Fibroblast of skin of left quadriceps (primary cell): Measurements from ENCODE around the gene EXT2.

Experiments used
- DNase-seq, 2 experiments: peaks; one replicate each; pipeline ENCODE4 v3.0.0-alpha.2; 2013; ENCODE audit warnings: low read depth in 2 of 2

Gene EXT2

DNA sequence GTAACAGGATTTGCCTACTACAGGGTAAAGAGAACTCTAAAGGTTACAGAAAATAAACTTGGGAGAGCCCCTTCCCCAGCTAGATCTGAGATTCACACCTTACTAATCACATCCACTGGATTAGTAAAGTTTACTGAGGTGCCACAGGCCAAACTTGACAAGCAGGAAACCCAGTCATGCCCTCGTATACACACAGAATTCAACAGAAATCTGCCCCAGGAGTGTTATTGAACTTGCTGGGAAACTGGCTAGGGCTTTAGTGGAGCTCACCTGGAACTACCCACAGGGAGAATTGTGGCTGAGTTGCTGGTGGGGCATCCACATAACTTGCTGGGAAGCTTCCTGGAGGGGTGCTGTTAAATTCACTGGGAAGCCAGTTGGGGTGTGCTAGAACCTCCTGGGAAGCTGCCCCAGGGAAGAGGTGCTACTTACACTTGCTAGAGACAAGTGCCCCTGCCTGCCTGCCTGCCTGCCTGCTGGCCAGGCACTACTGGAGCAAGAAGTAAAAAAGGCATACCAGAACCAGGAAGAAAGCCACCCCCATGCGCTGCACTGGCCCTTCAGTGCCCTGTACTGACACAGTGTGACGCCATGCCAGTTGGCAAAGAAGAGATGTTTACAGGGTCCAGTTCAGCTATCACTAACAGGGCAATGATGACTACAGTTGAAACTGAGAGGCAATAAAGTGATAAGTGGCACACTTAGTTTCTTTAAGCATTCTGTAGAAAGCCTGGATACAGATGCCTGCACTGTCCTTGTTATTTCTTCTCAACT is 108.0 kb downstream of the EXT2 start:
- no peak for DNase-seq

DNA sequence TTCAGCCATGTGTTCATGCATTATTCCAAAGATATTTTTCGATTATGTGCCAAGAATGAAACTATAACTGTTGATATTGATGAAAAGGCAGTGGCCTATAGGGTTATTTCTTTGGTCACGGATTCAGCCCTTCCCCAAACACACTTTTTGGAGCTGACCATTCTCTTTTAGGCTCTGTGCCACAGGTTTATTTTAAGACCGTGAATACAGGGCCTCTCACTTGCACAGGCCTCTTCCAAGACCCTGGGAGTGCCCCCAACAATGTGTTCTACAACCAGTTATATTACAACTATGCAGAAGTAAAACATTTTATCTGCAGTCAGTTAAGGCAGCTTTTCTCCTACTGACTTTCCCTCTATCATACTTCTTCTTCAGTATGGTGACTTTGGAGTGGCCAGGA is 109.9 kb downstream of the EXT2 start:
- DNase-seq, result no peak

DNA sequence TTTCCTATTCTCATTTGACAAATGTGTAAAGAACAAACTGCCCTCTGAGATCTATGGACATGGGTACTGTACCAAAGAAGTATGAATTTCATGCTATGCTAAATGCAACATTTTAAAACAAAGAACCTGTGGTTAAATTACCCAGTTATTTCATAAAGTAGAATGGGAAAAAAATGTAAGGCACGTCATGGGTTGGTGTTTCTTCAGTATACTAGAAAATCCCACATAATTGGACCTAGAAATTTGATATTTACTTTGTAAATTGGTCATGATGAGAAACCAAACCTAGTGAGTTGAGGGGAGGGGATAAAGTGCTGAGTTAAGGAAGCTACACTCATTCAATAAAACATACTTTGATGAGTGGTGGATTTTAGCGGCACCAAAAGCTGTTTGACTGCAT is 110.4 kb downstream of the EXT2 start:
- DNase-seq, result no peak

DNA sequence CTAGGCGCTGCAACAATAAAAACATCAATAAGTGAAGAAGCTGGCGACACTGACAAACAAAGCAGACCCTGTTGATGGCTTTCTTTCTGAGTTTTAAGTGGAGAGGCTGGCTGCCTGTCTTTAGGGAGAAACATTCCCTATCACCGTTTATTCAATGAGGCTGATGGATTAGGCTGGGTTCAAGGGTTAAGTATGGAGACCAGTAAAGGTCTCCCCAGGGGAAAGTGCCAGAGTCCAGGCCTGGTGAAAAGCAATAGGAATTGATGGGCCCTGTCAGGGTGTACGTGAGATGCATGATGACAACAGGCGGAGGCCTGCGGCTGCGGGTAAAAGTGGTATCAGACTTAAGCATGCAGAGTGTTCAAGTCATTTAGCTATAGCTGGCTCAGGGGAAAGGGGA is 111.8 kb downstream of the EXT2 start:
- DNase-seq, result no peak

DNA sequence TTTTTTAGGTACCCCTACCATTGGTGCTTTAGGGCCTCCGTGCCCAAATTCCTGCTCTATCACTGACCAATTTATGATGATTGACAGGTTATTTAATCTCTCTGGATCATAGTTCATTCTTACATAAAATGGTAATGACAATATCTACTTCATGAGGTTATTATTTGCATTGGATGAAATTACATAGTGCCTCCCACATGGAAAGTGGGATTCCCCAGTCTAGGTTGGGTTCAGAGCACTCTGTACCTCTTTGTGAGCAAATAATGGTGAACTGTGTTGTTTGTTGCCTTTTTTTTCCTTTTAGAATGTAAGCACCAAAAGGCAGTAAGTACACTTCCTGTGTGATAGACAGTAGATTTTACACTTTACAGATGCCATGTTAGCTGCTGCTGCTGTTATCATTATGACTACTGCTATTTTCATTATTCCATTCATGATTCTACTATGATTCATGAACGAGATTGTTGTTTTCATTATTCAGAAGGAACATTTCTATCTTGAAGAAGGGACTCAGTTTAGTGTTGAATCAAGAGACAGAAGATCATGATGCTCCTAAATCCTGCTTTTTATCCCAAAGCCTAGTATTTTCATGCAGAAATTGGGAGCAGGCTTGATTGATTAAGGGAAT is 113.6 kb downstream of the EXT2 start:
- DNase-seq, result no peak

DNA sequence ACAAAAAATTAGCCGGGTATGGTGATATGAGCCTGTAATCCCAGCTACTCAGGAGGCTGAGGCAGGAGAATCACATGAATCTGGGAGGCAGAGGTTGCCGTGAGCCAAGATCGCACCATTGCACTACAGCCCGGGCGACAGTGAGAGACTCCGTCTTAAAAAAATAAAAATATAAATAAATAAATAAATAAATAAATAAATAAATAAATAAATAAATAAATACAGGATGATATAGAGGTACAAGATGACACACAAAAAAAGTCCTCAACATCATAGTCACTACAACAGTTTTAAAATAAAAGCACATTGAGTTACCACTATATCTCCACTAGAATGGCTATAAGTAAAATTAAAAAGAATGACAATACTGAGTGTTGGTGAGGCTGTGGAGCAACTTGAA is 116.7 kb downstream of the EXT2 start:
- no peak for DNase-seq

DNA sequence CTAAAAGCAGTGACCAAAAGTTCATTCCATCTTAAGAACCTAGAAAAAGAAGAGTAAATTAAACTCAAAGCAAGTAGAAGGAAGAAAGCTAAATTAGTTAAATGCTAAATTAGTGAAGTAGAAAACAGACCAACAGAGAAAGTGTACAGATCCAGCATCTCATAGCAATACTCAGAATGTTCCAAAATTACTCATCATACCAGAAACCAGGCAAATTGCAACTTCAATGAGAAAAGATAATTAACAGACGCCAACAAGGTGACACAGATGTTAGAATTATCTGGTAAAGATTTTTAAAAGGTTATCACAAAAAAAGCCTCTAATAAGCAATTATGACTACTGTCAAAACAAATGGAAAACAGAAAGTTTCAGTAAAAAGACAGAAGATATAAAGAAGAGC is 117.7 kb downstream of the EXT2 start:
- no peak for DNase-seq

DNA sequence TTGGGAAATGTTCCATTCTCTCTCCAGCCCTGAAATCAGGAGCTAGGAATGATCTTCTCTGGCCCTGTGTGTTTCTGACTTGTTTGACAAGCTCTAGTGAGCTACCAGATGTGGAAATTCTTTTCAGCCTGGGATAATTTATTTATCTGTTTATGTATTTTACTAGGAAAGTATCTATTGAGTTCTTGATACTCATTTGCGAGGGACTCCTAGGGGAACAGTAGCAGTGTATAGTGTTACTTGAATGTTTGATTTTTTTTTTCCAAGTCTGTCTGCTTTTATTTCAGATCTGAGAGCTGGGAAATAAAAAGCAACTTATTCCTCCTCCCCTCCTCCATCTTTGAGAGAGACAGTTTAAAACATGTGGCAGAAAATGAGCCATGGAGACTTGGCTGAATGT is 122.0 kb downstream of the EXT2 start:
- no peak for DNase-seq

DNA sequence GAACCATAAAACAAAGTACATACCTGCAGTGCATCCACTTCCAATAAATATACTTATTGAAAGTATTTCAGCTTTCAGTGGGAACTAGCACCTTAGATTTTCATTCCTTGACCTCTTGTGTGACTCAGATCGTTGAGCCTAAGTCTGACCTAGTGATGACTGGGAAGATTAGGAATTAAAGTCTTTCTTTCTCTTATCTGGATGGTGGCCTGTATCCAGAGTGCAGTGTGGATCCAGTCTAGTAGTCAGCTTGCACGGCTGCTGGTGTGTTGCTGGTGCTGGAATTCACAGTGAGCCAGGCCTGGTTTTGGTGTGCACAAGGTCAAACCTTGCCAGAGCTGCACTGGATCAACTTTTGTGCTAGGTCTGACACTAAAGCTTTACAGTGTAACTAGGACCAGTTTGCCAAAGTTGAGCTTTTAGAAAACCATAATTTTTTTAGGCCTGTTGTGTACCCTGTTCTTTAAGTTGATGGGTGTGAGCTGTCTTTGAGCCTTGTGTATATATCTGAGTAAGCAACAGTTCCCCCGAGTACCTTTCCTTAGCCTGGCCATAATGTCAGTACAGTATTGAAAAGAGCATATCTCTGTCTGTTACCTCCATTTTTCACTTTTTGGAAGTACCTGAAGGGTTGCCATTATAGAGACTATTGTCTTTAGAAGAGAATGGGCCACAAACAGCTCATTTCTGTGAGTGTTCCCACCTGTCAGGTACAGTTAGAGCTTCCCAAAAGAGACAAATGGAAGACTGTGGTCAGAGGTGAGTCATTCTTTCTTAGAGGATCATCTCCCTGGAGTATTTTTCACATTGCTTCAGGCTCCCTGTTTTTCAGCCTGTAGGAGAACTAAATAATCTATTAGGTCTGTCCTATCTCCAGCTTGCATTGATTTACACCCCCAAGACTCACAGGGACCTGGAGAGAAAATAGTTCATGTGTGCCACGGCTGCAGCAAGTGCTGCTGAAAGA is 124.6 kb downstream of the EXT2 start:
- no peak for DNase-seq

DNA sequence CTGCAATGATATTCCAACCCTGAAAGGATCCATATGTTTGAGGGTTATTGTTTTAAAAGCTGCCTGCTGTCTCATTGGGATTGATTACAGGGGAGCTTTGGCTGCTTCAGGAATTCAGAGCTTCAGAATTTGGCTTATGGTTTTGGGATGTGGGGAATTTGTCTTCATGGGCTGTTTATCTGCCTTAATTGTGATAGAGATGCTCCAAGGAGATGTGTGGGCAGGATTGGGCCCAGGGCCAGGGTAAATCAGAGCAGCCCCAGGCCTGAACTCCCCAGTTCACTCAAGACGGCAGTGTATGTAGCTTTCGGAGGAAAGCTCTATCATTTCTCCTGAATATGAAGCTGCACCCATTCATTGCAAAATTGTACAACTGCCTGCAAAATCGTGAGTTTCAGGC is 126.0 kb downstream of the EXT2 start:
- DNase-seq, result no peak

DNA sequence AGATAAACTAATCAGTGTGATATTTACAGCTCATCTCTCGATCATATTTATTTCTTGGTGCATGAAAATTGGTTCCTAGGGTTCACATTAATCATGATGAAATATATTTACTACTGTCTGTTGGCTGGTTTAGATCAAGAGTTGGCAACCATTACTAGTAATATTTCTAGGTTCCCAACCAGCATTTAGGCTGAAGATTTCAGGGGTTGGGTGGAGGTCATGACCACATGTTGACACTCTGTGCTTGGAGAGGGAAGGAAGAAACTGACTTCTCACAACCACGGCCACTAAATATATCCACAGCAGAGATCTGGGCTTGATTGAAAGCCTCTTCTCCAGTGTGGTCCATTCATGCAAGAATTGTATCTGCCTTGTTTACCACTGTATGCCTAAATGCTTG is 126.5 kb downstream of the EXT2 start:
- DNase-seq, result no peak

DNA sequence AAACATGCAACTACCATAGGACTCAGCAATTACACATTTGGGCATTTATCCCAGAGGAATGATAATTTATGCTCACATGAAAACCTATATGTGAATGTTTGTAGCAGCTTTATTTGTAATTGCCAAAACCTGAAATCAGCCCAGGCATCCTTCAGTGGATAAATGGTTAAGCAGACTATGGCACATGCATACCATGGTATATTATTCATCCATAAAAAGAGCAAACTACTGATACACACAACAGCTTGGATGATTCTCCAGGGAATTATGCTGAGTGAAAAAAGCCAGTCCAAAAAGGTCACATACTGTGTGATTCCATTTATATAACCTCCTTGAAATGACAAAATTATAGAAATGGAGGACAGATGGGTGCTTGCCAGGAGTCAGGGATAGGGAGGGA is 127.8 kb downstream of the EXT2 start:
- DNase-seq, result peak; percentile 76 to 80

DNA sequence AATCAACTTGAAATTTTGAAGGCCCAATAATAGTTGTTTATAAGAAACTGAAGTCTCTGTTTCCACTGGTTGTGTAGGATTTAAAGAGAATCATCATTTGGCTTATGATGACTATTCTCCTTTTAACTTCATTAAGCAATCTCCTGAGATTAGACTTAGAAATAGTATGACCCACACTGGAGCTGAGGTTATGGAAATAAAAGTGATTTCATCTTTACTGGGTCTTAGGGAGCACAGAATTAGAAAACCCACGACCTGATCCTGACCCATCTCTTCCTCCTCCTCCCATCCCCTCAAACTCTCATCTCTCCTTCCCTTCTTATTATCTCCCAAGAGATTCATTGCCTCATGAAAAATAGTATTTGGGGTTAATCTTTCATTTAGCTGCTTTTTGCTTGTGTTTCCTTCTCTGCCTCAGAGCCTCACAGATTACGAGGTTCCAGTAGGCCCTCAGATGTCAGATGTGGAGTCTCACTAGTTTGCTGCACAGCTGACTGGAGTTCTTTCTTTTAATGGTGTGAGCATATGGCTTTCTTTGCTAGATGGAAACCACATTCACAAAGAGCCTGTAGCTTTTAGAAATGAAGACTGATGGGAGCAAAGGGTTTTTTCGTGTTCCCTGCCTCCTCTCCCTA is 129.5 kb downstream of the EXT2 start:
- no peak for DNase-seq

DNA sequence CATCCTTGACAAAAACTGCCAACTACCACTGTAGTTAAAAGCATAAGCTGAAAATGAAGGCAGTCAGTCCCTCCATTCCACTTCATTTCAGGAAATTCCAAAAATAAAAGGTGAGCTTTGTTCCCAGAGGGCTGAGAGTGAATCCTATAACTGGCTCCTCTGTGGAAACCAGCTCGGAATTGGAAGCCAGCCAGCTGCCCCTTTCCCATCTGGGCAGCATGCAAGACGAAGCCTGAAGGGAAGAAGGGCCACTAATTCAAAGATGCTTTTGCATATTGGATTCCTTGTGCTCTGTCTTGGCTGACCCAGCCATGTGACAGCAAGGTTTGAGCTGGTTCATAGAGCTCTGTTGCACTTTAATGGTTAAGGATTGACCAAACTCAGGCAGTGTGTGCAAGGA is 131.0 kb downstream of the EXT2 start:
- DNase-seq, result no peak

DNA sequence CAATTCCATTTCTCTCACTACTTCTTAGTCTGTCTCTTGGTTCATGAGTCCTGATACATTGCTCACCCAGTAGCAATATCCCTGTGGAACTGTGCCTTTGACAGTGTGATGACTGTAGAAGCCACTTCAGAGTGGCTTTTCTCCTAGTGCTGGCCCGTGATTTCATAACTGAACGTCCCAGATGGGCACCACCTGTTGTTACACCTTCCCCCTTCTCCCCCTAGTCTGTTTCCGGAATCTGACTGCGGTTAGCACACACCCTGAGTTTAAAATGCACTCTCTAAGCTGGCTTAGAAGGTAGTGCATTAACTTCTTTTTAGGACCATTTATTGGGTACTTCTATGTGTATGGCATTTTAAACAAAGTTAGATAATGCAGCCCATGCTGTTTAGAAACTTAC is 131.5 kb downstream of the EXT2 start:
- no peak for DNase-seq

DNA sequence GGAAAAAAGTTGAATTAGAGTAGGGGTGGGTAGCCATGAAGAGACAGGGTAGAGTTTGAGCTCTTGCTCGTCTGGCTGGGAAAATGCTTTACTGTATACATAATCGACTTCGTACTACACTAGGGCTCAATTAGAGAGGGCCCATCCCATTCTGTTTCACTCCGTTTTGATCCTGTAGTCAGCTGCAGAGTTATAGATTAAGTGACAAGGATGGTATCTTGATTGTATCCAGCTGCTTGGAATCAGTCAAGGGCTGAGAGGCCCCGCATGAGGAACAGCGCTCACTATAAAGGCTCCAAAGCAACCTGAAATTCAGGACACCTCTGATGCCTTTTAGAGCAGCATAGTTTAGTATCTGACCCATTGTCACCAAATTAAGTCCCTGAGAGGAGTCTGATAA is 132.9 kb downstream of the EXT2 start:
- DNase-seq, result no peak

DNA sequence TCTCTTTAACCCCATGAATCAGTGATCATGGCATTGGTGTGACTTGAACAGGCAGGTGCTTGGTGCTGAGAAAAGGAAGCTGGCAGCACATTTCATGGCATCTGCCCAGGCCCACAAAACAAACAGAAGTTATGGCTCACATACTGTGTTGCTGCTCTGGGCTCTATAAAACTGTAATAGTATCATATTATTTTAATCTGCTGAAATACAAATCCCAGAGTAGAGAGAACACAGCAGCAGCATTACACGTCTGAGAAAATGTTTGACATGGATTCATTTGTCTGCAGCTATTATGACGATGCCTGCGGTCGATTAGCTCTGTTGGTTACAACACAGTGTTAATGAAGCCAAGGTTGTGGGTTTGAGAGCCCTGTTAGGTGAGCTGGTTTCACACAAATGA is 133.6 kb downstream of the EXT2 start:
- no peak for DNase-seq

DNA sequence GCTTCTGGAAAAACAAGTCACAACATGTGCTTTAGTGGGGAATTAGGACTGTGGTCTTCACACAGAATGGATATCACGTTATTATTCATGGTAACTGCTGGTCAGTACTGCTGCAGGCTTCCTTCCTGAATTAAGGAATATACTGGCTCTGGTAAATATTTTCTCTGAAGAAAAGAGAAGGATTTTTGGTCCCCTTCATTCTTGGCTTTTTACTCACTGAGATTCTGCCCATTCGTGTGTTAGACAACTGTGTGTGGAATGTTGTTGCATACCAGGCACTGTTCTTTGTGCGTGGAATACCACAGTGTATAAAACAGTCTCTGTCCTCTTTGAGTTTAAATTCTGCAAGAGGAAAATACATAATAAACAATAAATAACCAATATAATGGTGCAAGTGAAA is 134.1 kb downstream of the EXT2 start:
- no peak for DNase-seq

DNA sequence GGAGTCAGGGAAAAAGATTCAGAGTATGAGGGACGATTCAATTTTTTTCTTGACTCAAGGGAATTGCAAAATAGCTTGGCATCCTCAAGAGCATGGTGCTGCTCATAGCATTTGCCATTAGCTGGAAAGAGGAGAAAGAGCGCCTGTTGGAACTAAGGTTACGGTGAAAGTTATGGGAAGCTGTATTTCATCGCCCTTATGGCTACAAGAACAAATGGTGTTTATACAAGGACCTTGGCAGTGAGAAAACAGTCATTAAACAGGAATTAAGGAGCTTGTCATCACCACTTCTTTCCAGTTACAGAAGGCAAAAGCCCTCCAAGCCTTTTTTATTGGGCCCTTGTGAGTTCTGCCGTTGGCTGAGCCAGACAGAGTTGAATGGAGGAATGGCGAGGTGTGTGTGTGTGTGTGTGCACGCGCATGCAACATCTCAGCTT is 140.3 kb downstream of the EXT2 start:
- DNase-seq, result peak; percentile 77 to 79

DNA sequence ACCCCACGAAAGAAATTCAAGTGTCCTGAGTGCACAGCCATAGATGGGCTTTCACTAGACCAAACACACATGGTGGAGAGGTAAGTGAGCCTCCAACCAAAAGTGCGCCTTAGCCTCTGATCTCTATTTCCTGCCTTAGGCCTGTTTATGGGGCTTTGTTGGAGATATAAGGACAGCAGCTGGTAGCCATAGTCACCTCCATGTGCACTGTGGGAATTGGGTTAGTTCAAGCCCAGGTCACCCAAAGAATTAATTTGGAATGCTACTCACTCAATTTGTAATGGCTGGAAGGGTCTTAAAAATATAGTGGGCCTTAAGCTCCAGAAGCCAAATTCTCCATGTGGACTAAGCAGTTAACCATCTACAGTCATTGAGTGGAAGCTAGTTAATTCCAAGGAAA is 140.8 kb downstream of the EXT2 start:
- no peak for DNase-seq

DNA sequence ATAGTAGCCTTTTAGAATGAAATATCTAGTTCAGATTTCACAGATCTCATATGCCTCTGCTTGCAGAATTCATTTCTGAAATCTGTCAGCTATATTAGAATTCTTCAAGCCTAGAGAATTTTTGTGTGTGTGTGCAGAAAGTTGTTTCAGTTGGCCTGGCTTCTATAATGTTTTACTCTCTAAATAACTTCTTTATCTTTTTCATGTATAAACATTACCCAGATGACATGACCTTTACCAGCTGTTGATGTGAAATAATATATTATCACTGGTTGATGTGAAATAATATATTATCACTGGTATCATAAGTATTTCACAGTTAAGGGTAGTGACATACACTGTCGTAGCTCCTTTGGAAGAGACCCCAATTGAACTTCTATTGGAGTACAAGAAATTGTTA is 141.7 kb downstream of the EXT2 start:
- DNase-seq, result no peak

DNA sequence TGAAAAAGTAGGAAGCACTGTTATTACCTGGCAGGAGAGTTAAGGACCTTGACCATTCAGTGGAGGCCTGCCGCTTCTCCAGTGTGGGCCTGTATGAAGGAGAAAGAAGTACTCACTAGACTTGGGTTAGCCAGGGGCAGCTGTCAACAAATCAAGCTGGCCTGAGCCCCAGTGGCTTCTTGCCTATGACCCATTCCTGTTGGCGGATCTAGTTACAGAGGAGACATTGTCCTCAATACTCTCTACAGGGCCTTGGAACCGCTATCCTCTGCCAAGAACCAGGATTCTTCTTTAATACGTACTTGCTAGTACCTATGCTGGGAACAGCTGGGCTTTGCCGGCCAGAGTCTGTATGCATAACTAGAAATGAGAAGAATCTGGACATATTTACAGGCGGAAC is 146.4 kb downstream of the EXT2 start:
- DNase-seq, result no peak
